ENCODE results near the gene GATB.

- TF ChIP-seq ESRRG (CRISPR knock-in tag; IDR thresholded peaks at IDR 0.05) (no peak), CSRNP3 (CRISPR knock-in tag; IDR thresholded peaks at IDR 0.05) (no peak), CREB5 (CRISPR knock-in tag; IDR thresholded peaks at IDR 0.05; ENCODE audit: low read depth) (no peak), TSHZ2 (CRISPR knock-in tag; IDR thresholded peaks at IDR 0.05) (no peak), CSDC2 (CRISPR knock-in tag; IDR thresholded peaks at IDR 0.05) (no peak), ZFP3 (CRISPR knock-in tag; IDR thresholded peaks at IDR 0.05) (no peak), RARB (CRISPR knock-in tag; IDR thresholded peaks at IDR 0.05) (no peak), SNAI2 (CRISPR knock-in tag; IDR thresholded peaks at IDR 0.05) (no peak), ARNTL (CRISPR knock-in tag; IDR thresholded peaks at IDR 0.05; ENCODE audit: borderline replicate concordance, low read depth) (no peak), BACH2 (CRISPR knock-in tag; IDR thresholded peaks at IDR 0.05; ENCODE audit: borderline replicate concordance) (no peak), ZNF8 (CRISPR knock-in tag; IDR thresholded peaks at IDR 0.05) (no peak)
Observed at GRCh38 chr4:151768835-151769234, 8.0 kb upstream of the GATB start.
